Activated CD8-positive, alpha-beta memory T cell treated with anti-CD3 and anti-CD28 coated beads for 36 hours (primary cell): ENCODE results near the gene SRRM4. TPM values are rescaled to one million over a fixed set of nuclear protein-coding genes. Genes with fewer than 3 reads are reported as not detected.

Source experiments
- CTCF ChIA-PET: fragments of 350-600 bp; sonication (Branson Sonifier 250); formaldehyde crosslinking; loops from one replicate; lab custom pipeline; 2021; ENCODE audit warnings: antibody characterized with exemption; lab: Charles Lee
- POLR2A ChIA-PET: fragments of 350-600 bp; sonication (Branson Sonifier 250); formaldehyde crosslinking; loops from one replicate; lab custom pipeline; 2021; ENCODE audit warnings: antibody characterized with exemption; lab: Charles Lee
- total RNA-seq, 2 experiments: library from RNA; stranded (reverse); gene quantifications; one replicate each; pipeline ENCODE4 v1.2.3, GENCODE V29; 2021

Gene SRRM4
- total RNA-seq, 2 experiments from 2014 or later: not detected

GRCh38 chr12:119153477-119154434 is 172.4 kb downstream of the SRRM4 start:
- POLR2A ChIA-PET: no interaction called here
- CTCF ChIA-PET: no interaction called here

GRCh38 chr12:119154435-119154818 is 173.1 kb downstream of the SRRM4 start:
- ChIA-PET CTCF (no interaction called here), POLR2A (no interaction called here)

GRCh38 chr12:119156401-119157044 is 175.2 kb downstream of the SRRM4 start:
- CTCF ChIA-PET: no interaction called here

GRCh38 chr12:119157528-119157927 is 176.2 kb downstream of the SRRM4 start:
- ChIA-PET CTCF (no interaction called here), POLR2A (no interaction called here)

More at GRCh38 chr12:119156401-119157044, 175.2 kb downstream of the SRRM4 start:
- POLR2A ChIA-PET: no interaction called here

- CTCF ChIA-PET: no interaction called here
- POLR2A ChIA-PET: no interaction called here
These were observed 176.6 kb downstream of the SRRM4 start for GRCh38 chr12:119157978-119158377.

- CTCF ChIA-PET: no interaction called here
These were observed 177.1 kb downstream of the SRRM4 start for GRCh38 chr12:119158402-119158801.

GRCh38 chr12:119159844-119160243 is 178.5 kb downstream of the SRRM4 start:
- POLR2A ChIA-PET: no interaction called here
- CTCF ChIA-PET: interaction anchor here (0.6 kb wide), 1 partner anchor 545 kb away, joined by 4 read pairs; no protein-coding TSS in a partner anchor

More at GRCh38 chr12:119158402-119158801, 177.1 kb downstream of the SRRM4 start:
- POLR2A ChIA-PET: no interaction called here

- ChIA-PET POLR2A (no interaction called here), CTCF (no interaction called here)
These were observed 186.6 kb downstream of the SRRM4 start for GRCh38 chr12:119167902-119168301.

- CTCF ChIA-PET: interaction anchor here (0.5 kb wide), 1 partner anchor 1733 kb away, joined by 3 read pairs; no protein-coding TSS in a partner anchor
- POLR2A ChIA-PET: no interaction called here
These were observed 187.4 kb downstream of the SRRM4 start for GRCh38 chr12:119168721-119169120.

- ChIA-PET CTCF (no interaction called here), POLR2A (no interaction called here)
These were observed 187.8 kb downstream of the SRRM4 start for GRCh38 chr12:119169150-119169549.

- POLR2A ChIA-PET: no interaction called here
- CTCF ChIA-PET: no interaction called here
These were observed 189.9 kb downstream of the SRRM4 start for GRCh38 chr12:119171291-119171690.

- ChIA-PET POLR2A (no interaction called here), CTCF (no interaction called here)
These were observed 190.5 kb downstream of the SRRM4 start for GRCh38 chr12:119171691-119172425.

- ChIA-PET POLR2A (no interaction called here), CTCF (no interaction called here)
These were observed 193.7 kb downstream of the SRRM4 start for GRCh38 chr12:119175081-119175480.

- ChIA-PET CTCF (no interaction called here), POLR2A (no interaction called here)
These were observed 195.1 kb downstream of the SRRM4 start for GRCh38 chr12:119176267-119177055.

- ChIA-PET CTCF (no interaction called here), POLR2A (no interaction called here)
These were observed 195.7 kb downstream of the SRRM4 start for GRCh38 chr12:119177056-119177325.

- ChIA-PET POLR2A (no interaction called here), CTCF (no interaction called here)
These were observed 196.5 kb downstream of the SRRM4 start for GRCh38 chr12:119177724-119178380.

GRCh38 chr12:119178544-119179334 is 197.4 kb downstream of the SRRM4 start, which contains the start of gene HSPB8:
HSPB8 (plus strand) TSS chr12:119178931; CDS start chr12:119179313, 382 bp downstream.
- ChIA-PET CTCF (no interaction called here), POLR2A (no interaction called here)
